CD4-positive, alpha-beta T cell (primary cell): Measurements from ENCODE around the gene RUNDC1. TPM values are rescaled to one million over a fixed set of nuclear protein-coding genes. Genes with fewer than 3 reads are reported as not detected.

Experiments used
- ATAC-seq: fragments of 200-7000 bp; cut with Tn5 transposase; one replicate; pipeline ENCODE4 v1.10.0; 2022; ENCODE audit warnings: mild to moderate bottlenecking; ENCODE audit not compliant: poor library complexity
- CTCF ChIA-PET: fragments of 350-600 bp; sonication (Branson Sonifier 250); formaldehyde crosslinking; loops from one replicate; lab custom pipeline; 2021; ENCODE audit warnings: antibody characterized with exemption, inconsistent platforms; lab: Charles Lee
- POLR2A ChIA-PET: fragments of 350-600 bp; sonication (Branson Sonifier 250); formaldehyde crosslinking; loops from one replicate; lab custom pipeline; 2021; ENCODE audit warnings: antibody characterized with exemption, inconsistent platforms; lab: Charles Lee
- DNase-seq, 14 experiments: peaks; one replicate each; pipeline ENCODE4 v3.0.0-alpha.2; 2013 to 2020; ENCODE audit warnings: mixed read lengths in 2 of 14
- H3K27ac ChIP-seq, 2 donors: one replicate each; pipeline versions ENCODE4 v1.5.1 to v1.7.0; 2013; ENCODE audit warnings: low read length in 2 of 2, low read depth in 1 of 2, mild to moderate bottlenecking in 1 of 2
- H3K27me3 ChIP-seq, 2 experiments: 1 replicate in 1 of 2; 2 replicates in 1 of 2; pipeline versions ENCODE4 v1.6.1 to v1.7.0; 2013; ENCODE audit warnings: low read length in 2 of 2, control low read depth in 1 of 2, mild to moderate bottlenecking in 1 of 2, moderate library complexity in 1 of 2; ENCODE audit not compliant: insufficient read depth in 2 of 2, control insufficient read depth in 1 of 2
- H3K36me3 ChIP-seq: one replicate; pipeline ENCODE4 v1.6.1; 2013; ENCODE audit warnings: low read length, control low read depth; ENCODE audit not compliant: insufficient read depth
- H3K4me1 ChIP-seq: one replicate; pipeline ENCODE4 v1.6.1; 2013; ENCODE audit warnings: low read length, control low read depth; ENCODE audit not compliant: insufficient read depth
- H3K4me3 ChIP-seq: one replicate; pipeline ENCODE4 v1.5.1; 2013; ENCODE audit warnings: mild to moderate bottlenecking, low read length, moderate library complexity
- H3K9me3 ChIP-seq, 2 experiments: 1 replicate in 1 of 2; 2 replicates in 1 of 2; pipeline versions ENCODE4 v1.6.1 to v1.7.0; 2013; ENCODE audit warnings: low read length in 2 of 2, mild to moderate bottlenecking in 2 of 2, control low read depth in 1 of 2, moderate library complexity in 1 of 2; ENCODE audit not compliant: control insufficient read depth in 1 of 2, insufficient read depth in 1 of 2
- H3K27ac Mint-ChIP-seq: one replicate; pipeline ENCODE4 v1.8.0; 2020; ENCODE audit warnings: mixed read lengths
- H3K27me3 Mint-ChIP-seq: one replicate; pipeline ENCODE4 v1.8.0; 2021; ENCODE audit warnings: mixed read lengths
- H3K36me3 Mint-ChIP-seq: one replicate; pipeline ENCODE4 v1.8.0; 2021; ENCODE audit warnings: low read depth, mixed read lengths
- H3K4me1 Mint-ChIP-seq: one replicate; pipeline ENCODE4 v1.8.0; 2021; ENCODE audit warnings: low read depth, mixed read lengths
- H3K4me3 Mint-ChIP-seq: one replicate; pipeline ENCODE4 v1.8.0; 2020; ENCODE audit warnings: mild to moderate bottlenecking, mixed read lengths
- H3K9me3 Mint-ChIP-seq: one replicate; pipeline ENCODE4 v1.8.0; 2020; ENCODE audit warnings: mixed read lengths
- CTCF ChIP-seq: fragments of 200-600 bp; IDR thresholded peaks from one replicate; pipeline ENCODE4 v1.8.0; 2022; ENCODE audit warnings: antibody characterized with exemption, mild to moderate bottlenecking
- intact Hi-C, 2 experiments: fragments of 100-400 bp; cut with DNase I in 1 of 2; cut with micrococcal nuclease in 1 of 2; formaldehyde crosslinking; loops; one replicate each; pipeline versions ENCODE4 v1.15.1 to v1.9.0; 2023 to 2025; cut with DNase I, micrococcal nuclease
- total RNA-seq, 174 experiments: library from RNA in 2 of 174; stranded (reverse) in 2 of 174; gene quantifications; one replicate each; pipeline ENCODE4 v1.2.3 and lab custom pipeline; 2021 to 2026

Gene RUNDC1
- total RNA-seq, 2 experiments from 2014 or later: 11.6 to 11.7 TPM

GRCh38 chr17:43034894-43035293 is 54.5 kb downstream of the RUNDC1 start:
- no peak overlapping the region for H3K27ac Mint-ChIP-seq
- DNase-seq: no peak
- ChIA-PET POLR2A (no interaction called here), CTCF (no interaction called here)
- H3K4me3 ChIP-seq: no peak overlapping the region
- no peaks in the 10 kb centered on the region for H3K36me3 ChIP-seq
- no peak overlapping the region for H3K4me3 Mint-ChIP-seq
- TF ChIP-seq CTCF: no peak
- H3K9me3 Mint-ChIP-seq: no peaks in the 10 kb centered on the region
- H3K9me3 ChIP-seq: no peaks in the 10 kb centered on the region
- H3K27me3 Mint-ChIP-seq: no peaks in the 10 kb centered on the region
- no peaks in the 10 kb centered on the region for H3K36me3 Mint-ChIP-seq
- intact Hi-C loops: no loop called here
- no peaks in the 10 kb centered on the region for H3K4me1 ChIP-seq
- ATAC-seq: no peak
- no peak overlapping the region for H3K27ac ChIP-seq
- H3K27me3 ChIP-seq: no peaks in the 10 kb centered on the region
- H3K4me1 Mint-ChIP-seq: no peaks in the 10 kb centered on the region

GRCh38 chr17:43039646-43040045 is 59.3 kb downstream of the RUNDC1 start:
- Histone ChIP-seq H3K27ac (no peak overlapping the region), H3K9me3 (no peaks in the 10 kb centered on the region), H3K4me3 (no peak overlapping the region), H3K4me1 (no peaks in the 10 kb centered on the region), H3K36me3 (no peaks in the 10 kb centered on the region), H3K27me3 (no peaks in the 10 kb centered on the region)
- intact Hi-C loops: no loop called here
- no peak for TF ChIP-seq CTCF
- H3K4me3 Mint-ChIP-seq: no peak overlapping the region
- ChIA-PET POLR2A (no interaction called here), CTCF (no interaction called here)
- DNase-seq (no peak), ATAC-seq (no peak)
- H3K4me1 Mint-ChIP-seq: no peaks in the 10 kb centered on the region
- H3K27ac Mint-ChIP-seq: no peak overlapping the region
- H3K36me3 Mint-ChIP-seq: no peaks in the 10 kb centered on the region
- H3K9me3 Mint-ChIP-seq: no peaks in the 10 kb centered on the region
- H3K27me3 Mint-ChIP-seq: no peaks in the 10 kb centered on the region

- POLR2A ChIA-PET: no interaction called here
- ATAC-seq (no peak), DNase-seq (no peak)
- Mint-ChIP-seq H3K4me3 (no peak overlapping the region), H3K4me1 (no peaks in the 10 kb centered on the region), H3K9me3 (no peaks in the 10 kb centered on the region), H3K36me3 (no peaks in the 10 kb centered on the region), H3K27ac (no peak overlapping the region), H3K27me3 (no peaks in the 10 kb centered on the region)
- no peak overlapping the region for H3K27ac ChIP-seq
- intact Hi-C loops: no loop called here
- CTCF ChIA-PET: no interaction called here
- H3K4me1 ChIP-seq: no peaks in the 10 kb centered on the region
- no peak overlapping the region for H3K4me3 ChIP-seq
- no peak for TF ChIP-seq CTCF
- no peaks in the 10 kb centered on the region for H3K9me3 ChIP-seq
- no peaks in the 10 kb centered on the region for H3K27me3 ChIP-seq
- H3K36me3 ChIP-seq: no peaks in the 10 kb centered on the region
These were observed 60.3 kb downstream of the RUNDC1 start for GRCh38 chr17:43040655-43041054.
